ENCODE measurements around the gene ATXN1.

- TF ChIP-seq, protein P1, sequence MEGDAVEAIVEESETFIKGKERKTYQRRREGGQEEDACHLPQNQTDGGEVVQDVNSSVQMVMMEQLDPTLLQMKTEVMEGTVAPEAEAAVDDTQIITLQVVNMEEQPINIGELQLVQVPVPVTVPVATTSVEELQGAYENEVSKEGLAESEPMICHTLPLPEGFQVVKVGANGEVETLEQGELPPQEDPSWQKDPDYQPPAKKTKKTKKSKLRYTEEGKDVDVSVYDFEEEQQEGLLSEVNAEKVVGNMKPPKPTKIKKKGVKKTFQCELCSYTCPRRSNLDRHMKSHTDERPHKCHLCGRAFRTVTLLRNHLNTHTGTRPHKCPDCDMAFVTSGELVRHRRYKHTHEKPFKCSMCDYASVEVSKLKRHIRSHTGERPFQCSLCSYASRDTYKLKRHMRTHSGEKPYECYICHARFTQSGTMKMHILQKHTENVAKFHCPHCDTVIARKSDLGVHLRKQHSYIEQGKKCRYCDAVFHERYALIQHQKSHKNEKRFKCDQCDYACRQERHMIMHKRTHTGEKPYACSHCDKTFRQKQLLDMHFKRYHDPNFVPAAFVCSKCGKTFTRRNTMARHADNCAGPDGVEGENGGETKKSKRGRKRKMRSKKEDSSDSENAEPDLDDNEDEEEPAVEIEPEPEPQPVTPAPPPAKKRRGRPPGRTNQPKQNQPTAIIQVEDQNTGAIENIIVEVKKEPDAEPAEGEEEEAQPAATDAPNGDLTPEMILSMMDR (IDR thresholded peaks at IDR 0.05; ENCODE audit: insufficient read depth, low read length) = no peak
- TF ChIP-seq SPI1 (IDR thresholded peaks at IDR 0.05; ENCODE audit: borderline replicate concordance, low read depth) = no peak
- TF ChIP-seq POLR2AphosphoS5 (IDR thresholded peaks at IDR 0.05; ENCODE audit: low read depth) = no peak
- TF ChIP-seq GABPA (IDR thresholded peaks at IDR 0.05; ENCODE audit: low read depth) = no peak
- TF ChIP-seq REST (IDR thresholded peaks at IDR 0.05; ENCODE audit: insufficient replicate concordance, low read depth) = no peak
These were observed 213.1 kb downstream of the ATXN1 start for GRCh38 chr6:16548121-16548520.

Measured in HL-60 (cell line).